Keratinocyte (primary cell): Measurements from ENCODE around the gene TJP3. TPM values are rescaled to one million over a fixed set of nuclear protein-coding genes. Genes with fewer than 3 reads are reported as not detected.

ENCODE experiments used
- DNase-seq: peaks from one replicate; pipeline ENCODE4 v3.0.0-alpha.2; 2011; ENCODE audit warnings: low read depth, missing footprints, low spot score
- FAIRE-seq: peaks from 2 replicates; lab custom pipeline; 2011; peaks lifted over from hg19 to GRCh38; lab: Jason Lieb, UNC
- H2AFZ ChIP-seq: 2 replicates; pipeline ENCODE4 v1.6.0; 2012; ENCODE audit warnings: low read length, control low read depth, inconsistent platforms; ENCODE audit not compliant: control insufficient read depth
- H3K27ac ChIP-seq: 2 replicates; pipeline ENCODE4 v1.5.1; 2011; ENCODE audit warnings: low read length; ENCODE audit not compliant: control insufficient read depth, insufficient read depth
- H3K27me3 ChIP-seq: 3 replicates; pipeline ENCODE4 v1.6.0; 2011; ENCODE audit warnings: low read length; ENCODE audit not compliant: control insufficient read depth, insufficient read depth; ENCODE audit errors: extremely low read depth
- H3K36me3 ChIP-seq, 2 experiments: 2 replicates in 1 of 2; 3 replicates in 1 of 2; pipeline ENCODE4 v1.5.1; 2011; ENCODE audit warnings: low read length in 2 of 2, mild to moderate bottlenecking in 1 of 2; ENCODE audit not compliant: control insufficient read depth in 2 of 2, insufficient read depth in 2 of 2; ENCODE audit errors: extremely low read depth in 1 of 2
- H3K4me1 ChIP-seq: 3 replicates; pipeline ENCODE4 v1.5.1; 2011; ENCODE audit warnings: low read length; ENCODE audit not compliant: control insufficient read depth, insufficient read depth; ENCODE audit errors: extremely low read depth
- H3K4me2 ChIP-seq: 3 replicates; pipeline ENCODE4 v1.6.0; 2011; ENCODE audit warnings: low read depth, low read length; ENCODE audit not compliant: control insufficient read depth, insufficient read depth; ENCODE audit errors: extremely low read depth
- H3K4me3 ChIP-seq, 3 experiments: fragments of 200-600 bp in 1 of 3; sonication (generic) in 1 of 3; 2 replicates in 2 of 3; 3 replicates in 1 of 3; pipeline ENCODE4 v1.5.1; 2011 to 2016; ENCODE audit warnings: low read length in 3 of 3, mild to moderate bottlenecking in 3 of 3, control low read depth in 2 of 3, inconsistent platforms in 1 of 3, low read depth in 1 of 3, mixed read lengths in 1 of 3, mixed run types in 1 of 3, moderate library complexity in 1 of 3; ENCODE audit not compliant: control insufficient read depth in 2 of 3, insufficient read depth in 2 of 3; ENCODE audit errors: extremely low read depth in 1 of 3
- H3K79me2 ChIP-seq: 2 replicates; pipeline ENCODE4 v1.6.0; 2012; ENCODE audit warnings: low read length; ENCODE audit not compliant: control insufficient read depth, insufficient read depth
- H3K9ac ChIP-seq: 3 replicates; pipeline ENCODE4 v1.6.0; 2011; ENCODE audit warnings: low read length; ENCODE audit not compliant: control insufficient read depth, insufficient read depth; ENCODE audit errors: extremely low read depth
- H3K9me1 ChIP-seq: 3 replicates; pipeline ENCODE4 v1.6.0; 2011; ENCODE audit warnings: low read length; ENCODE audit not compliant: control insufficient read depth, insufficient read depth; ENCODE audit errors: extremely low read depth
- H3K9me3 ChIP-seq: 2 replicates; pipeline ENCODE4 v1.5.1; 2012; ENCODE audit warnings: low read depth, low read length; ENCODE audit not compliant: control insufficient read depth
- H4K20me1 ChIP-seq: 3 replicates; pipeline ENCODE4 v1.6.0; 2011; ENCODE audit warnings: low read length; ENCODE audit not compliant: control insufficient read depth, insufficient read depth; ENCODE audit errors: extremely low read depth
- CTCF ChIP-seq, 3 experiments: IDR thresholded peaks in 1 of 3; conservative IDR thresholded peaks in 1 of 3; optimal IDR thresholded peaks in 1 of 3; 2 replicates in 2 of 3; 3 replicates in 1 of 3; pipeline versions ENCODE3 to v1.5.1; 2011; ENCODE audit warnings: low read length in 3 of 3, mild to moderate bottlenecking in 3 of 3, moderate library complexity in 2 of 3, control low read depth in 1 of 3, inconsistent platforms in 1 of 3; ENCODE audit not compliant: insufficient read depth in 2 of 3; ENCODE audit errors: extremely low read depth in 1 of 3
- EZH2 ChIP-seq: IDR thresholded peaks from one replicate; pipeline ENCODE4 v1.6.1; 2012; ENCODE audit warnings: inconsistent platforms, mild to moderate bottlenecking, low read length, moderate library complexity
- dilution Hi-C: fragments of 300-500 bp; cut with MboI; formaldehyde crosslinking; loops from one replicate; pipeline ENCODE4 v1.7.0; 2020; ENCODE audit warnings: low sequenced_read_pairs; ENCODE audit not compliant: extremely low pct_ligation_motif_present
- polyA plus RNA-seq, 5 experiments: library from polyadenylated mRNA; depleted of rRNA in 3 of 5; stranded (reverse) in 3 of 5; stranded (forward) in 1 of 5; unstranded in 1 of 5; fragments of >200 nt; gene quantifications; 1 replicate in 1 of 5; 2 replicates in 3 of 5; 3 replicates in 1 of 5; pipeline versions ENCODE4 v1.2.1 to v1.2.3, GENCODE V29; 2011 to 2012; ENCODE audit warnings: missing spikeins in 2 of 5, low read depth in 1 of 5, low replicate concordance in 1 of 5

Gene TJP3
- polyA plus RNA-seq, 1 donor (not counting 4 experiments of a cell fraction or from before 2014, with no cell fraction given) = 0.08 TPM

- no peaks in the 10 kb centered on the region for H3K9me1 ChIP-seq
- no peak overlapping the region for H3K27ac ChIP-seq
- H3K4me2 ChIP-seq = no peak overlapping the region
- FAIRE-seq (no peak), DNase-seq (no peak)
- H4K20me1 ChIP-seq = peaks cover 13% of the 10 kb centered on the region
- H3K4me3 ChIP-seq = no peak overlapping the region
- peaks cover 0 to 4% of the 10 kb centered on the region in 2 experiments for H3K36me3 ChIP-seq
- no peaks in the 10 kb centered on the region for H3K27me3 ChIP-seq
- peaks cover 6% of the 10 kb centered on the region for H3K4me1 ChIP-seq
- no peak overlapping the region for H3K9ac ChIP-seq
- no peak overlapping the region for H2AFZ ChIP-seq
- TF ChIP-seq CTCF (optimal IDR thresholded peaks at IDR 0.05 in 1 of 3, IDR thresholded peaks at IDR 0.05 in 1 of 3, conservative IDR thresholded peaks at IDR 0.05 in 1 of 3; ENCODE audit: extremely low read depth in 1 of 3, insufficient read depth in 2 of 3, low read length in 3 of 3) (no peak), EZH2 (no peak)
- dilution Hi-C loops = no loop called here
- no peaks in the 10 kb centered on the region for H3K9me3 ChIP-seq
- H3K79me2 ChIP-seq = peaks cover 43% of the 10 kb centered on the region
Observed at GRCh38 chr19:3691726-3692125, 16.5 kb upstream of the TJP3 start.

GRCh38 chr19:3692141-3693024 lies 15.8 kb upstream of the TJP3 start:
- TF ChIP-seq CTCF (optimal IDR thresholded peaks at IDR 0.05 in 1 of 3, IDR thresholded peaks at IDR 0.05 in 1 of 3, conservative IDR thresholded peaks at IDR 0.05 in 1 of 3; ENCODE audit: extremely low read depth in 1 of 3, insufficient read depth in 2 of 3, low read length in 3 of 3) (peak; percentile 43 to 81 (median 61)), EZH2 (no peak)
- FAIRE-seq (no peak), DNase-seq (no peak)
- Histone ChIP-seq H3K4me2 (no peak overlapping the region), H2AFZ (no peak overlapping the region), H3K27ac (no peak overlapping the region), H3K9me1 (no peaks in the 10 kb centered on the region), H4K20me1 (peaks cover 13% of the 10 kb centered on the region), H3K36me3 (peaks cover 0 to 4% of the 10 kb centered on the region in 2 experiments), H3K79me2 (peaks cover 49% of the 10 kb centered on the region), H3K9ac (no peak overlapping the region), H3K4me1 (peaks cover 6% of the 10 kb centered on the region), H3K9me3 (no peaks in the 10 kb centered on the region), H3K4me3 (no peak overlapping the region), H3K27me3 (no peaks in the 10 kb centered on the region)
- dilution Hi-C loops = no loop called here
